HG03571 (cell line): ENCODE results near the gene ZFY.
"Not testable (repeated sequence)": the region's sequence is repeated elsewhere in the genome, so short reads cannot be mapped to it uniquely, and the experiment has no call there.

Experiments
- ATAC-seq: cut with Tn5 transposase; IDR thresholded peaks from one replicate; pipeline ENCODE4 v1.9.1; 2021; ENCODE audit not compliant: unreplicated experiment

Gene ZFY

DNA sequence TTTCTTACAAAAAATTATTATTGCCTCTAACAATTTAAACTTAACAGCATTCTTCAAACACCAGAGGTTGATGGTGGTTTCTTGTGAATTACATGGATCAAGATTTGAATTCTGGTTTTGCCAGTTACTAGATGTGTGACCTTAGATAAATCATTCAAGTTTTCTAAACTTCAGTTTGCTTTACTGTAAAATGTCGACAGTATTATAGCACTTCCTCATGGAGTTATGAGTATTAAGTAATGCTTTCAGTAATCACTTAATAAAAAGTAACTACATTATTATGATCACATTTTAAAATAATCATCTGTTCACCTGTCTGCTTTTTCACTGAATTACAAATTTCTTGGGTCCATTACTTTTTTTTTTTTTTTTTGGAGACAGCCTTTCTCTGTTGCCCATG lies 37.5 kb downstream of the ZFY start:
- peak; percentile 20 for ATAC-seq

DNA sequence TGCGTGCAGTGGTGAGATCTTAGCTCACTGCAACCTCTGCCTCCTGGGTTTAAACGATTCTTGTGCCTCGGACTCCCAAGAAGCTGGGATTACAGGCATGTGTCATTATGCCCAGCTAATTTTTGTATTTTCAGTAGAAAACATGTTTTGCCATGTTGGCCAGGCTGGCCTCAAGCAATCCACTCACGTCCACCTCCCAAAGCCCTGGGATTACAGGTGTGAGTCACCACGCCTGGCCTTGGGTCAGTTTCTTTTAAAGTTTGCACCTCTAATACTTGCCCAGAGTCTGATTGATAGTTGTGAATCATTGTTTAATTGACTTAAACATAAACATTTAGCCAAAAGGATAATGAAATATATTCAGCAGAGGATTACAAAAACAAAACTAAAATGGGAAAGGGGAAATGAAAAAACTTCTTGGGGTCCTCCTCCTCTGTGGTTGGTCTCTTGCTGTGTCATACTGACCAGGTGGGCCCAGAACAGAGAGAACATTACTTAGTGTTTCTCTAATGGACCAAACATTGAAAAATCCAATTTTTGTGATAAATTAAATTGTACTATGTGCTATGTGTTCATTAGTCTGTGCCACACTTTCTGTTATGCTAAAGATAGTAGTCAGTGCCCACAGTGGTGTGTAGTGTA lies 38.0 kb downstream of the ZFY start:
- ATAC-seq, result peak; percentile 68

DNA sequence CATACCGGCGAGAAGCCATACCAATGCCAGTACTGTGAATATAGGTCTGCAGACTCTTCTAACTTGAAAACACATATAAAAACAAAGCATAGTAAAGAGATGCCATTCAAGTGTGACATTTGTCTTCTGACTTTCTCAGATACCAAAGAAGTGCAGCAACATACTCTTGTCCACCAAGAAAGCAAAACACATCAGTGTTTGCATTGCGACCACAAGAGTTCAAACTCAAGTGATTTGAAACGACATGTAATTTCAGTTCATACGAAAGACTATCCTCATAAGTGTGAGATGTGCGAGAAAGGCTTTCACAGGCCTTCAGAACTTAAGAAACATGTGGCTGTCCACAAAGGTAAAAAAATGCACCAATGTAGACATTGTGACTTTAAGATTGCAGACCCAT lies 44.1 kb downstream of the ZFY start:
- ATAC-seq, result no peak

DNA sequence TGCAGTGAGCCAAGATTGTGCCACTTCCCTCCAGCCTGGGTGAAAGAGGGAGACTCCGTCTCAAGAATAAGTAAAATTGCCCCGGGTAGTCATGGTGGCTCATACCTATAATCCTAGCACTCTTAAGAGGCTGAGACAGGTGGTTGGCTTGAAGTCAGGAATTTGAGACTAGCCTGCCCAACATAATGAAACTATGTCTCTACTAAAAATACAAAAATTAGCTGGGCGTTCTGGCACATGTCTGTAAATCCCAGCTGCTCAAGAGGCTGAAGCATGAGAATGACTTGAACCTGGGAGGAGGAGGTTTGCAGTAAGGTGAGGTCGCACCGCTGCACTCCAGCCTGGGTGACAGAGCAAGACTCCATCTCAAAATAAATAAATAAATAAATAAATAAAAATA lies 49.3 kb downstream of the ZFY start:
- no peak for ATAC-seq

DNA sequence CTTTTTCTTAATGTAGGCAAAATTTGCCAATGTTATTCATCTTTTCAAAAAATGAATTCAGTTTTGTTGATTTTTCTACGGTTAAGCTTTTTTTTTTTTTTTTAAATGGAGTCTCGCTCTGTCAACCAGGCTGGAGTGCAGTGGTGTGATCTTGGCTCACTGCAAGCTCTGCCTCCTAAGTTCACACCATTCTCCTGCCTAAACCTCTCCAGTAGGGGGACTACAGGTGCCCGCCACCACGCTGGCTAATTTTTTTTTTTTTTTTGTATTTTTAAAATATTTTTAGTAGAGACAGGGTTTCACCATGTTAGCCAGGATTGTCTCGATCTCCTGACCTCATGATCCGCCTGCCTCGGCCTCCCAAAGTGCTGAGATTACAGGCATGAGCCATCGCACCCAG lies 52.0 kb downstream of the ZFY start:
- not testable (repeated sequence) for ATAC-seq

DNA sequence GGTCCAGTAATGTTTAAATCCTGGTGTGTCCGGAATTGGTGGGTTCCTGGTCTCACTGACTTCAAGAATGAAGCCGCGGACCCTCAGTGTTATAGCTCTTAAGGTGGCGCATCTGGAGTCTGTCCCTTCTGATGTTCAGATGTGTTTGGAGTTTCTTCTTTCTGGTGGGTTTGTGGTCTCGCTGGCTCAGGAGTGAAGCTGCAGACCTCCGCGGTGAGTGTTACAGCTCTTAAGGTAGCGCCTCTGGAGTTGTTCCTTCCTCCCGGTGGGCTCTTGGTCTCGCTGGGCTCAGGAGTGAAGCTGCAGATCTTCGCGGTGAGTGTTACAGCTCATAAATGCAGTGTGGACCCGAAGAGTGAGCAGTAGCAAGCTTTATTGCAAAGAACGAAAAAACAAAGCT lies 62.2 kb downstream of the ZFY start:
- ATAC-seq, result not testable (repeated sequence)

DNA sequence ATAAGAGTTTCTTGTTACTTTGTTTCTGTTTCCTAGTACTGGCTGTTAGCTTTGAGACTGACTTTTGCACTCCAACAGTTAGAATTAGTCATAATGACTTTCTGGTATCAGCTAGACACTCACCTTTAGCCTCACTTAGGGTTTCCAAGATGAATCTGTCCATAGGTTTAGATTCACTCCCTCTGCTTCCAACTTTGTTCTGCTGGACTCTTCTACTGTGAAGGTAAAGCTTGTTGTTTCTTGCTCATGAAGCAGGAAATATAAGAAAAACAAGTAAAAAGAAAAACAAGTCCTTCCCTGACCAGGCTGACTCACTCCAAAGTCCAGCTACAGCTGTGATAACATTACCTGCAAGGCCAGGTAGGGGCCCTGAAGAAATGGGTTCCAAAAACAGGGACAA lies 67.0 kb downstream of the ZFY start:
- ATAC-seq, result no peak

DNA sequence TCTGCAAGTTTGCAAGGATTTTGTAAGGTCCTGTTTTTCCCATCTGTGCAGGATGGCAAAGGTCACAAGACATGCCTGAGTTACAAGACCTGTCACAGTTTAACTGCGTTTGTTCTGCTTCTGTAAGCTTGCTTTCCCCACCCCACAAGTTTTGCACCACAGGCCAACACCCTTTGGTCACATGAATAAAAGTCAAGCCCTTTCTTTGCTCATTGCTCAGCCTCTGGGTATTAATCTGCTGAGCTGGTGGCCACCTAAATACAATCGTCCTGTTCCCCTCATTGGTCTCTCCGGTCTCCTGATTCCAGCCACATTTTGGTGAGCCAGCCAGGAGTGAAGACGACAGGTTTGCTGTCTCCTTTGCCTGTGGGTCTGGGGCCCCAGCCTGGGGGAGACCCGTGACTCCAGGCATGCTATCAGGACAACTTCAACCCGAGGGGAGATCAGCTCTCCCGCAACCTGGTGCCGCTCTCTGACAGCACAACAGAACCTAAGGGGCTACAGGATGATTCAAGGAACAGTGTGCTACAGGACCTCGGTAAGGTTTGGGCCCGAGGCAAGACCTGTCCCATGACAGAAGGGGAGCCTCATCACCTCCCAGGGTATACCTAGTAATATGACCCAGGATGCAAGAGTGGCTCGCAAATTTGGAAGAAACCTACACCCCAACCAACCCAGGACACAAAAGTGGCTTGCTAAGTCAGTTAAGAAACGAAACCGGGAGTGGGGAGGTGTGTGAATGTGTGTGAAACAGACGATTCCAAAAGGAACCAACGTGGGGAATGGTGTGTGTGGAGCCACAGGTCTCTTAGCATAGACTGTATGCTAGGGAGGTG lies 67.7 kb downstream of the ZFY start:
- no peak for ATAC-seq

DNA sequence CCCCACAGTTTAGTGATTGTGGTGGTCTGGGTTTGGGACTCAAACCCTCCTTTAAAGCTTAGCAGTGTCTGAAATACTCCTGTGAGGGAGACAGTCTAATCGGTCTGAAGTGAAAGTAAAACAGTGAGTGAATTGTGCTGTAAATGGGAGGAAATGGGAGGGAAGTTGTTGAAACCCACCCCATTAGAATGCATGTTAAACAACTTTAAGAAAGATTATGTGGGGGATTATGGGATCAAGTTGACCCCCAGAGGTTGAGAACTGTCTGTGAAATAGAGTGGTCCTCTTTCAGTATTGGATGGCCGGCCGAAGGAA lies 68.3 kb downstream of the ZFY start:
- ATAC-seq, result no peak

DNA sequence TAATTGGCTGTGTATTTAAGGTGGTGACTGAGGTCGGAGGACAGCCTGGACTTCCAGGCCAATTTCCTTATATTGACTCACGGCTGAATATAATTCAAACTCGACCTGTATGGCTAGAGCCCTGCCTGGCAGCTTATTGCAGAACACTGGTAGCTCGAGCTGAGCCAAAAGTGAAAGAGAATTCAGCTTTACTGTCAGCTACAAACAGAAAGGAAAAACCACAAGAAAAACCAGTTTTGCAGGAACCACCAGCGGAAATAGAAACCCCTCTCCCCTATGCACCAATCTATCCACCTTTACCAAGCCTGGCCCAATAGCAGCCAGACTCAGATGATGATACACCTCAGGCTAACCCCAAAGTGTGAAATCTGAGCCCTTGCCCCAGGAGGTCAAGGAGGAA lies 68.7 kb downstream of the ZFY start:
- ATAC-seq, result peak; percentile 49

DNA sequence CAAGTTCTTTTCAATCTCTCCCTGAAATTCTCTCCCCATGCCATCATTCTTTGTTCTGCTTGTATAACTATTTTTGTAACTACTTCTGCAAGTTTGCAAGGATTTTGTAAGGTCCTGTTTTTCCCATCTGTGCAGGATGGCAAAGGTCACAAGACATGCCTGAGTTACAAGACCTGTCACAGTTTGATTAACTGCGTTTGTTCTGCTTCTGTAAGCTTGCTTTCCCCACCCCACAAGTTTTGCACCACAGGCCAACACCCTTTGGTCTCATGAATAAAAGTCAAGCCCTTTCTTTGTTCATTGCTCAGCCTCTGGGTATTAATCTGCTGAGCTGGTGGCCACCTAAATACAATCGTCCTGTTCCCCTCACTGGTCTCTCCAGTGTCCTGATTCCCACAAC lies 70.8 kb downstream of the ZFY start:
- ATAC-seq, result not testable (repeated sequence)

DNA sequence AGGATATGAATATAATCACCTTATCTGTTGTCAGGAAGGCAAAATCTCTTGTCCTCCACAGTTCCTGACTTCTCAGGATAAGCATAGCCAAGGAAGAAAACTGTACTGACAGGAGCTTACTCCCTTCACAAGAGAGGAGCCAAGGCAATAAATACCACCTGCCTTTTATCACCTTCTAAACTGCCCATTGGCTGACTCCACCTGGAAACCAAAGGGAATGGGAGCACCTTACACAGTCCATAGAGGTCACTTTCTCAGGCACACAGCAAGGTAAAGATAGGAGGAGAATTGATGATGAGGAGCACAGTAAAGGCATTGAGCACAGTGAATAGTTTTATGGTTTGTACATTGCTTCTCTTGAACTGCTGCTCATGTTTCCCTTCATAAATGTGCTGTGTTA lies 72.8 kb downstream of the ZFY start:
- no peak for ATAC-seq

DNA sequence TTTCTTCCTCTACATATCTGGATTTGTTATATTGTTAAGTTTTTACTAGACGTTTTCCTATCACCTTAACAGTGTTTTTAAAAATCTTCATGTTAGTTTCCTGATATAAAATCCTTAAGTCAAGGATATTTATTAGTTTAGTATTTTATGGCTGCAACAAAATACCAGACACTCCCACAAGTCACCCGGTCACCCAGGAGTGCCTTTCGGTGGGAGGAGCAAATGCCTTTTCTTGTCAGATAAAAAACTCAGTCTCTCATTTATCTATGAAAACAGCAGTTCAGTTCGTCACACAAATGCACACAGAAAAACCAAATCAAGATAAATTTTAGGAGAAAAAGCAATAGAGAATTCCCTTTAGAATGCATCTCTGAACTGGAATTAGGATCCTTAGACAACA lies 77.0 kb downstream of the ZFY start:
- ATAC-seq, result no peak

DNA sequence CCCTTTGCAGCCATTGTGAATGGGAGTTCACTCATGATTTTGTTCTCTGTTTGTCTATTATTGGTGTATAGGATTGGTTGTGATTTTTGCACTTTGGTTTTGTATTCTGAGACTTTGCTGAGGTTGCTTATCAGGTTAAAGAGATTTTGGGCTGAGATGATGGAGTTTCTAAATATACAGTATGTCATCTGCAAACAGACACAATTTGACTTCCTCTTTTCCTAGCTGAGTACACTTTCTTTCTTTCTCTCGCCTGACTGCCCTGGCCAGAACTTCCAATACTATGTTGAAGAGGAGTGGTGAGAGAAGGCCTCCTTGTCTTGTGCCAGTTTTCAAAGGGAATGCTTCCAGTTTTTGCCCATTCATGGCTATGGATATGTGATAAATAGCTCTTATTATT lies 81.4 kb downstream of the ZFY start:
- ATAC-seq, result no peak

DNA sequence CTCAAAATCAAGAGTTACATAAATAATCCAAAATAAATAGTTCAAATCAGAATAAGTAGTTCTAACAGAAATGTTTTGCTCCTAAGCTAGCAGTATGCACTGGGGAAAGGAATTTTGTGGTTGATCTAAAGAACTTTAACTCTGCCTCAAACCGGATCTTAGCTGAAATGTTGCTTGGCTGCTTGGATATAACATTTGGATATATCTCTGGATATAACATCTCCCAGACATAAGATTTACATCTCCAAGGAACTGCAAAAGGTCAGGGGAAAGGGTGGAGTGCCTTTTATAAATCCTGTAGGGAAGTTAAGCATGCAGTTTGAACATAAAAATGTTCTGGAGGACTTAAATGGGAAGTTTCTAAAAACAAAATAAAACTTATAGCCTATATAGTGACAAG lies 83.4 kb downstream of the ZFY start:
- no peak for ATAC-seq

DNA sequence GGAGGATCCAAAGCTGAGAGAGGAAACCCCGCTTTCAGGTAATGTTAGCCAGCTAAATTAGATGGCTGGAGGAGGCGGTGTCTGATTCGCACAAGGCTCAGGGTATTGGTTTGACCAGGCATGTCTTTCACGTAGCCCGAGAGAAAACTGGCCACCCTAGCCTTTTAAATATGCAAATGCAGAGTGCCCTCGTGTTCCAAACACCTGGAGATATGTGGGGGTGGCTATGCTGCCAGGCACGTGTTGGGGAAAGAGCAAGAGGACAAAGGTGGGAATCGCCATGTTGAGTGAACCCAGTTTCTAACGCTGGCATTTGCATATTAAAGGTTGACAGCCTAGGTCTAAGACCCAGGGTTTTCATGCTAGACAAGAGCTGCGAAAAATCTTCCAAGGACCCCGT lies 84.4 kb downstream of the ZFY start:
- no peak for ATAC-seq

DNA sequence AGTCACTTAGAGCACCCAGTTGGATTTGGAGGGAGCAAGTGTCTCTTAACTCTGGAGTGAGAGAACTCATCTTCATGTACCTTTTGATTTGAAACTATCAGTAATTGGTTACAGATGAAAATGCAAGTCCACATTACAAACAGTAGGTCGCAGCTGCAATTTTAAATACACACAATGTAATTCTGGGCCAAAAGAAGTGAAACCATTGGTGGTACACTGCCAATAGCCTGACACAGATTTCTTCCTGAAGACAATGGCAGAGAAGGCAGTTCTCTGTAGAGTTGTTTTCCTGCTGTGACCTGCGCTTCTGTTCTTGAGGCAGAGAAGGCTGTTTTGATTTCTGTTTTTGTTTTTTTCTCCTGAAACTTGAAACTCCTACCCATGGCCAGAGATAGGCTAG lies 86.0 kb downstream of the ZFY start:
- ATAC-seq, result no peak

DNA sequence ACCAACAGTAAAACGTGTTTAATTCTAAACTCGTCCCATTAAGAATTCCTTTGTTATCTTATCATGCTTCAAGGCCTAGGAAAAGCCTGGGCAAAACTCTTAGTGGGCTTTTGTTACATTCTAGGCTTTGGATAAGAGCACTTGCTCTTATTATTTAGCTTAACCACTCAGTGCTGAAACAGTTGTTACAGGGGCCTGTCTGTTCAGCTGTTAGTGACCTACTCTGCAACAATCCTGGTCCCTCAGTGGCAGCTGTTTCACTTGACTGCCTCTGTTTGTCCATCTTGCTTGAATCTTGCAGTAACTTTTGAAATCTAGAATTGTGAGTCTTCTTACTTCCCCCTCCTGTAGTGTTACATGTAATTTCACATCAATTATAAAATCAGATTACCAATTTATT lies 88.4 kb downstream of the ZFY start:
- ATAC-seq, result no peak

DNA sequence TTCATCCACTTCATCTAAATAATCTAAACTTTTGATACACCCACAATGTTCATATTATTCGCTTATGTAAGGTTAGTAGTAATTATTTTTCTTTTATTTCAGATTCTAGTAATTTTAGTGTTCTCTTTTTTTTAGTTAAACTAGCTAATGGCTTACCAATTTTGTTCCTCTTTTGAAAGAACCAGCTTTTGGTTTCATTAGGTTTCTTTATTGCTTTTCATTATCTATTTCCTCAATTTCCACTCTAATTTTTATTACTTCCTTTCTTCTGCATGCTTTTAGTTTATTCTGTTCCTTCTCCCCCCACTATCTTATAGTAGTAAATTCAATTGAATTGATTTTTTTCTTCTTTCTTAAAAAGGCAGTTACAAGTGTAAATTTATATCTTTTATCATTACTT lies 90.2 kb downstream of the ZFY start:
- no peak for ATAC-seq
